Testis (tissue), 2 donors: Measurements from ENCODE around the gene OR5D18.
"Not testable (repeated sequence)": the region's sequence is repeated elsewhere in the genome, so short reads cannot be mapped to it uniquely, and the experiment has no call there.

ENCODE experiments used
- CTCF ChIP-seq, 3 experiments: fragments of 450-650 bp in 2 of 3; fragments of 200-600 bp in 1 of 3; sonication (generic) in 1 of 3; IDR thresholded peaks; one replicate each; pipeline ENCODE4 v1.5.1; 2016 to 2019; ENCODE audit warnings: antibody characterized with exemption in 3 of 3, mild to moderate bottlenecking in 2 of 3, moderate library complexity in 1 of 3
- POLR2A ChIP-seq: fragments of 450-650 bp; IDR thresholded peaks from one replicate; pipeline ENCODE4 v1.6.1; 2017; ENCODE audit warnings: antibody characterized with exemption, mild to moderate bottlenecking, moderate library complexity

- TF ChIP-seq CTCF (IDR thresholded peaks at IDR 0.05); POLR2A: not testable (repeated sequence)
Observed at GRCh38 chr11:55867354-55867753, 47.9 kb downstream of the OR5D18 start.
